C4-2B (cell line): ENCODE data around the gene HERC5.

Source experiments
- ZFX ChIP-seq: fragments of 450-650 bp; IDR thresholded peaks from 2 replicates; pipeline ENCODE4 v1.6.1; 2017
- TF ChIP-seq, protein P1 (sequence below): fragments of 450-650 bp; conservative IDR thresholded peaks from 2 replicates; pipeline ENCODE4 v1.5.1; 2017; ENCODE audit warnings: mild to moderate bottlenecking

GRCh38 chr4:88418411-88418810, 38.5 kb upstream of the HERC5 start:
- TF ChIP-seq, protein P1, sequence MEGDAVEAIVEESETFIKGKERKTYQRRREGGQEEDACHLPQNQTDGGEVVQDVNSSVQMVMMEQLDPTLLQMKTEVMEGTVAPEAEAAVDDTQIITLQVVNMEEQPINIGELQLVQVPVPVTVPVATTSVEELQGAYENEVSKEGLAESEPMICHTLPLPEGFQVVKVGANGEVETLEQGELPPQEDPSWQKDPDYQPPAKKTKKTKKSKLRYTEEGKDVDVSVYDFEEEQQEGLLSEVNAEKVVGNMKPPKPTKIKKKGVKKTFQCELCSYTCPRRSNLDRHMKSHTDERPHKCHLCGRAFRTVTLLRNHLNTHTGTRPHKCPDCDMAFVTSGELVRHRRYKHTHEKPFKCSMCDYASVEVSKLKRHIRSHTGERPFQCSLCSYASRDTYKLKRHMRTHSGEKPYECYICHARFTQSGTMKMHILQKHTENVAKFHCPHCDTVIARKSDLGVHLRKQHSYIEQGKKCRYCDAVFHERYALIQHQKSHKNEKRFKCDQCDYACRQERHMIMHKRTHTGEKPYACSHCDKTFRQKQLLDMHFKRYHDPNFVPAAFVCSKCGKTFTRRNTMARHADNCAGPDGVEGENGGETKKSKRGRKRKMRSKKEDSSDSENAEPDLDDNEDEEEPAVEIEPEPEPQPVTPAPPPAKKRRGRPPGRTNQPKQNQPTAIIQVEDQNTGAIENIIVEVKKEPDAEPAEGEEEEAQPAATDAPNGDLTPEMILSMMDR: no peak
- TF ChIP-seq ZFX: no peak
